Fibroblast of villous mesenchyme (primary cell): Measurements from ENCODE around the gene KLHDC8A. TPM values are rescaled to one million over a fixed set of nuclear protein-coding genes. Genes with fewer than 3 reads are reported as not detected.
A peak's percentile ranks its signal among the peaks of the same experiment; 100 is the strongest.

Experiments
- DNase-seq: peaks from one replicate; pipeline ENCODE4 v3.0.0-alpha.2; 2010; ENCODE audit warnings: low read depth
- H3K4me3 ChIP-seq: 2 replicates; pipeline ENCODE4 v1.5.1; 2011; ENCODE audit warnings: low read depth, mild to moderate bottlenecking, low read length
- CTCF ChIP-seq: IDR thresholded peaks from 2 replicates; pipeline ENCODE4 v1.5.1; 2012; ENCODE audit warnings: low read depth, mild to moderate bottlenecking, low read length; ENCODE audit not compliant: insufficient read depth
- total RNA-seq: library from RNA; depleted of rRNA; stranded (reverse); fragments of >200 nt; gene quantifications from 2 replicates; pipeline ENCODE4 v1.2.3, GENCODE V29; 2012

The KLHDC8A gene
- total RNA-seq, 1 donor = not detected

- H3K4me3 ChIP-seq = no peak overlapping the region
- no peak for TF ChIP-seq CTCF
- no peak for DNase-seq
Measured at GRCh38 chr1:205329719-205330118, 27.0 kb downstream of the KLHDC8A start.

- H3K4me3 ChIP-seq = no peak overlapping the region
- no peak for TF ChIP-seq CTCF
- no peak for DNase-seq
Measured at GRCh38 chr1:205328476-205328875, 28.2 kb downstream of the KLHDC8A start.

GRCh38 chr1:205326812-205327466, 29.8 kb downstream of the KLHDC8A start:
- TF ChIP-seq CTCF = no peak
- no peak for DNase-seq
- no peak overlapping the region for H3K4me3 ChIP-seq

- DNase-seq = peak; percentile 81
- no peak overlapping the region for H3K4me3 ChIP-seq
- TF ChIP-seq CTCF = peak; percentile 70
Measured at GRCh38 chr1:205325334-205325884, 31.3 kb downstream of the KLHDC8A start.

GRCh38 chr1:205324781-205325180, 31.9 kb downstream of the KLHDC8A start:
- no peak for DNase-seq
- H3K4me3 ChIP-seq = no peak overlapping the region
- no peak for TF ChIP-seq CTCF

- no peak overlapping the region for H3K4me3 ChIP-seq
- DNase-seq = no peak
- no peak for TF ChIP-seq CTCF
Measured at GRCh38 chr1:205323794-205324193, 32.9 kb downstream of the KLHDC8A start.

GRCh38 chr1:205321959-205322283, 34.8 kb downstream of the KLHDC8A start:
- DNase-seq = no peak
- no peak overlapping the region for H3K4me3 ChIP-seq
- TF ChIP-seq CTCF = no peak
